ENCODE measurements around the gene CAPZA2.

DNA sequence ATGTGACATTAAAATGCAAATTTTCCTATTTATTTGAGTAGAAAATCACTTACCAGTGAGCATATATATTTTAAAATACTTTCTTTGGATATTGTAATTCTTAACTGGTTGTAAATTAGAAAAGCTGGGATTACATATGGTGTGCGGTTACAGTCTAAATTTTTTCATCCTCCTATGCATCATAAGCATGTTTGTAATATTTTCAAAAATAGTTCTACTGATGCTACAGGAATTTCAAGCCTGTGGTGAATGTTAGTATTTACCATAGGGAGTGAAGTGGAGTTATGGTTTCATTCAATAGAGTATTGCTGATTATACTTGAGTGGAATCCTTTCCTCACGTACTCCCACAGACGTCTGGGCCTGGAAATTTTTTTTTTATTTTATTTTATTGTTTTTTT is 56.3 kb downstream of the CAPZA2 start:
- TF ChIP-seq, protein P1, sequence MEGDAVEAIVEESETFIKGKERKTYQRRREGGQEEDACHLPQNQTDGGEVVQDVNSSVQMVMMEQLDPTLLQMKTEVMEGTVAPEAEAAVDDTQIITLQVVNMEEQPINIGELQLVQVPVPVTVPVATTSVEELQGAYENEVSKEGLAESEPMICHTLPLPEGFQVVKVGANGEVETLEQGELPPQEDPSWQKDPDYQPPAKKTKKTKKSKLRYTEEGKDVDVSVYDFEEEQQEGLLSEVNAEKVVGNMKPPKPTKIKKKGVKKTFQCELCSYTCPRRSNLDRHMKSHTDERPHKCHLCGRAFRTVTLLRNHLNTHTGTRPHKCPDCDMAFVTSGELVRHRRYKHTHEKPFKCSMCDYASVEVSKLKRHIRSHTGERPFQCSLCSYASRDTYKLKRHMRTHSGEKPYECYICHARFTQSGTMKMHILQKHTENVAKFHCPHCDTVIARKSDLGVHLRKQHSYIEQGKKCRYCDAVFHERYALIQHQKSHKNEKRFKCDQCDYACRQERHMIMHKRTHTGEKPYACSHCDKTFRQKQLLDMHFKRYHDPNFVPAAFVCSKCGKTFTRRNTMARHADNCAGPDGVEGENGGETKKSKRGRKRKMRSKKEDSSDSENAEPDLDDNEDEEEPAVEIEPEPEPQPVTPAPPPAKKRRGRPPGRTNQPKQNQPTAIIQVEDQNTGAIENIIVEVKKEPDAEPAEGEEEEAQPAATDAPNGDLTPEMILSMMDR (IDR thresholded peaks at IDR 0.05 in 2 of 3, conservative IDR thresholded peaks at IDR 0.05 in 1 of 3; ENCODE audit: insufficient read depth in 2 of 3, low read depth in 1 of 3, low read length in 3 of 3): no peak
- TF ChIP-seq ELF1 (tag; IDR thresholded peaks at IDR 0.05) (no peak), MEIS2 (IDR thresholded peaks at IDR 0.05; ENCODE audit: partially characterized antibody) (no peak), CEBPB (tag; IDR thresholded peaks at IDR 0.05) (no peak)
- TF ChIP-seq, protein P2, sequence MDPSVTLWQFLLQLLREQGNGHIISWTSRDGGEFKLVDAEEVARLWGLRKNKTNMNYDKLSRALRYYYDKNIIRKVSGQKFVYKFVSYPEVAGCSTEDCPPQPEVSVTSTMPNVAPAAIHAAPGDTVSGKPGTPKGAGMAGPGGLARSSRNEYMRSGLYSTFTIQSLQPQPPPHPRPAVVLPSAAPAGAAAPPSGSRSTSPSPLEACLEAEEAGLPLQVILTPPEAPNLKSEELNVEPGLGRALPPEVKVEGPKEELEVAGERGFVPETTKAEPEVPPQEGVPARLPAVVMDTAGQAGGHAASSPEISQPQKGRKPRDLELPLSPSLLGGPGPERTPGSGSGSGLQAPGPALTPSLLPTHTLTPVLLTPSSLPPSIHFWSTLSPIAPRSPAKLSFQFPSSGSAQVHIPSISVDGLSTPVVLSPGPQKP (CRISPR knock-in tag; IDR thresholded peaks at IDR 0.05): no peak
- TF ChIP-seq, protein P3, sequence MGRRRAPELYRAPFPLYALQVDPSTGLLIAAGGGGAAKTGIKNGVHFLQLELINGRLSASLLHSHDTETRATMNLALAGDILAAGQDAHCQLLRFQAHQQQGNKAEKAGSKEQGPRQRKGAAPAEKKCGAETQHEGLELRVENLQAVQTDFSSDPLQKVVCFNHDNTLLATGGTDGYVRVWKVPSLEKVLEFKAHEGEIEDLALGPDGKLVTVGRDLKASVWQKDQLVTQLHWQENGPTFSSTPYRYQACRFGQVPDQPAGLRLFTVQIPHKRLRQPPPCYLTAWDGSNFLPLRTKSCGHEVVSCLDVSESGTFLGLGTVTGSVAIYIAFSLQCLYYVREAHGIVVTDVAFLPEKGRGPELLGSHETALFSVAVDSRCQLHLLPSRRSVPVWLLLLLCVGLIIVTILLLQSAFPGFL (CRISPR knock-in tag; IDR thresholded peaks at IDR 0.05): no peak
- TF ChIP-seq, protein P4, sequence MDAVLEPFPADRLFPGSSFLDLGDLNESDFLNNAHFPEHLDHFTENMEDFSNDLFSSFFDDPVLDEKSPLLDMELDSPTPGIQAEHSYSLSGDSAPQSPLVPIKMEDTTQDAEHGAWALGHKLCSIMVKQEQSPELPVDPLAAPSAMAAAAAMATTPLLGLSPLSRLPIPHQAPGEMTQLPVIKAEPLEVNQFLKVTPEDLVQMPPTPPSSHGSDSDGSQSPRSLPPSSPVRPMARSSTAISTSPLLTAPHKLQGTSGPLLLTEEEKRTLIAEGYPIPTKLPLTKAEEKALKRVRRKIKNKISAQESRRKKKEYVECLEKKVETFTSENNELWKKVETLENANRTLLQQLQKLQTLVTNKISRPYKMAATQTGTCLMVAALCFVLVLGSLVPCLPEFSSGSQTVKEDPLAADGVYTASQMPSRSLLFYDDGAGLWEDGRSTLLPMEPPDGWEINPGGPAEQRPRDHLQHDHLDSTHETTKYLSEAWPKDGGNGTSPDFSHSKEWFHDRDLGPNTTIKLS (IDR thresholded peaks at IDR 0.05; ENCODE audit: borderline replicate concordance, low read depth): no peak

Data from K562 (cell line).